GM03348 (cell line): ENCODE measurements around the gene S100A10.

ENCODE experiments used
- DNase-seq: peaks from one replicate; pipeline ENCODE4 v3.0.0; 2012; ENCODE audit warnings: low spot score

Gene S100A10

DNA sequence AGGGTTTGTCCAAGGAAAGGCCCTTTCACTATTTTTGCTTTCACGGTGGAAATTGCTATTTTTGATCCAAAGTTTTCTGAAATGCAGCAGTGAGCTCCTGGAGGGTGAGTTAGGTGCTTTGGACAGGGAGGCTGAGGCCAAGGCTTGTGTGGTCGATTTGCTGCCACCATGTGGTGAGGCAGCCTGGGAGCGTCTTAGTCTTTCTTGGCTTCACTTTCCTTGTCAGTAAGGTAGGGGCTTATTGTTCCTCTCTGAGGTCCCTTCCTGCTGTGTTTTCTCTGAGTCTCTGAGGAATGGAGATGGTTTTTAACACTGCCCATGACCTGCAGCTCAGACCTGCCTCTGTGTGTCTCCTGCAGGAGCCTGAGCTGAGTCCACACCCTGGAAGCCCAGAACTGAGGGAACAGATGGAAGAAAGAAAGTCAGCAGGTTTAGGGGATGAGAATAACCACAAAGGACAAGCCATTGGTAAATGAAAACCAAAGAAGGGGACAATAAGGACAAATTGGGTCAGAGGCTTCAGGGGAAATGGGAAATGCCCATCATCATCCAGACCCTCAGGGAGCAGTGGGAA lies 20.1 kb upstream of the S100A10 start:
- peak; percentile 49 for DNase-seq

- no peak for DNase-seq
Observed at GRCh38 chr1:152009691-152010090, 16.0 kb upstream of the S100A10 start.

DNA sequence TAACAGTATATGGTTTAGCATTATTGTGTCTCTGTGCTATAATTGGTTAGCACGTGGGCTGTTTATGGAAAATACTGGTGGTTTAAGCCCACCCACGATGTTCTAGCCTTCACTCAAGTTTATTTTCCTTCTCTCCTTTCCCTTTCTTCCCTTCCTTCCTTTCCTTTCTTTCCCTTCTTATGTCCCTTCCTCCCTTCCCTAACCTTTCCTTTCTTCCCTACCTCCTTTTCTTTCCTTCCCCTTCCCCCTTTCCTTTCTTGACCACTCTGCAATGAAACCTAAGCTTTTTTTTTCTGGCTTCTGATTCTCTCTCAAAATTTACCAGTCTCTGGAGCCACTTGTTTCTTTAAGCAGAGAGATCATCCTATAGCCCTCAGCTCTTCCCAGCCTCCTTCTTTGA lies 13.4 kb upstream of the S100A10 start:
- no peak for DNase-seq

GRCh38 chr1:152005360-152005912 lies 11.8 kb upstream of the S100A10 start:
- no peak for DNase-seq

DNA sequence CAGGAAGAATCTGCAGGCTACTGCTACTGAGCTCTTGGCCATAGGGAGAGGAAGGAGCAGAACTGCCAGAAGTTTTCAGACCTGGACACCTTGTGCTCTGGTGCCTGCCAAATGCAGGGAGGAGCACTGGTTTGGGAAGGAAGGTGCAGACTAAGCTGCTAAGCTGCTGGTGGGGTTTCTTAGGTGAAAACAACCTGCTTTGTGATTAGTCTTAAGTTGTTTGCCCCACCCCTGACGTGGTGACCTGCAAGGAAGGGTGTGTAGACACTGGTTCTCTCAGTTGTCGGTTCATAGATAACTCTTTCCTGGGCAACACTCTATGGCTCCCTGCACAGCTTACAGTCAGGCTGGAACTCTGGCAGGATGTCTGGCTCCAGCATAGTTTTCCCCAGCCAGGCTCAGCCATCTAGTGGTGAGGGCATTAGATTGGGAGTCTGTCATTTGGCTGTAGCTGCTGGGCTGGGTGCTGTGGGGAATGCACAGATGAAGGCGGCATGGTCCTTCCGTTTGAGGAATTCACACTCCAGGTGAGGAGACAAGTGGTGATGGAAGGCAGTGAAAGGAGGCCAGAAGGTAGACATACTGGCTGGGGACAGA lies 10.3 kb upstream of the S100A10 start:
- no peak for DNase-seq

DNA sequence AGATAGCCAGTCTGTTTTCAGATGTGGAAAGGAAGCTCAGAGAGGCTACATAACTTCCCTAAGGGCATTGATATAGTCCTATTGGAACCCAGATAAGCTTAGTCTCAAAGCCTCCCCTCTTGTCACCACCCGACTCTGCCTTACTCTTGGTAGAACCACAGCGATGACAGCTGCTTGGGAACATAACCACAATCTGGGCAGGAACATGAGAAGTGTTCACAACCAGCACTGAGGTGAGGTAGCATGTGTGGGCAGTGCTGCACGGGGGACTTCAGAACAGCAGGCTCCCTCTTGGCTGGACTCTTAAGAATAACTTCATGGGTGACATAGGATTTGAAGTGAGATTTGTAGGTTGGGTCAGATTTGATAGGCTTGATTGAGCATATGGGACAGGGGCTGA lies 9.3 kb upstream of the S100A10 start:
- DNase-seq = no peak

DNA sequence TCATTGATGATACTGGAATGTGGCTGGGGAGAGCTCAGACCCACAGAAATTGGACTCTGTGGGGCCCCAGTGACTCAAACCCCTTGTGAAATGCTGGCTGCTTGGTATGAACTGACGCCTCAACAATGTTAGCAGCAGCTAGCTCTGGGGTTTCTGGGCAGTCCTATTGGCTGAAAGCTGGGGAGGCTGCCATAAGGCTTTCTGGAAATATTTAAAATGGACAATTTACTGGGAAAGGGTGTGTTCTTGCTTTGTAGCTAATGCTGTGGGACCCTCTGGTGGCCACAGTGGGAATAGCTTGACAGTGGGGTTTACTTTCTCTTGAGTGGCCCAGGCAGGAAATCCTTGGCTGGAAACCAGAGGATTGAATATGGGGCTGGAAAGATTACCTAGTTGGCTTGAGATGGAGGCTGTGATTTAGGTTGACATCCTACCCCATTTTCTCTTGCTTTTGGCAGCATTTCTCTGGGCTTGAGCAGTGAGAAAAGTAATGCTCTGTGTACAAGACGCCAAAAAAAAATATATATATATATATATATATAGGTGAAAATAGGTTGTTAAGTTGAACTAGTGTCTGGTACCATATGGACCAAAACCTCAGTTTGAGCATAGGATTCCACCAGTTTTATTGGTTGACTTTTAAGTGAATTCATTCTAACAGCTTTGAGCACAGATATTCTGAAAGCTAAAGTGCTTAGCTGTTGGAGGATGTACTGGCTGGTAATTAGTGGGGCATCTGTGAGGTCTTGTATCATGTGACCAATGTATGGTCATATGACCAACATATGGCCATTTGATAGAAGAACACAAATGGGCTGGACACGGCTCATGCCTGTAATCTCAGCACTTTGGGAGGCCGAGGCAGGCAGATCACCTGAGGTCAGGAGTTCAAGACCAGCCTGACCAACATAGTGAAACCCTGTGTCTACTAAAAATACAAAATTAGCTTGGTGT lies 8.2 kb upstream of the S100A10 start:
- peak; percentile 90 for DNase-seq

GRCh38 chr1:152000964-152001630 lies 7.4 kb upstream of the S100A10 start:
- DNase-seq = no peak

- DNase-seq = no peak
Observed at GRCh38 chr1:151998611-151999362, 5.1 kb upstream of the S100A10 start.

GRCh38 chr1:151997284-151997570 lies 3.6 kb upstream of the S100A10 start:
- no peak for DNase-seq

GRCh38 chr1:151995774-151996173 lies 2.1 kb upstream of the S100A10 start:
- no peak for DNase-seq

DNA sequence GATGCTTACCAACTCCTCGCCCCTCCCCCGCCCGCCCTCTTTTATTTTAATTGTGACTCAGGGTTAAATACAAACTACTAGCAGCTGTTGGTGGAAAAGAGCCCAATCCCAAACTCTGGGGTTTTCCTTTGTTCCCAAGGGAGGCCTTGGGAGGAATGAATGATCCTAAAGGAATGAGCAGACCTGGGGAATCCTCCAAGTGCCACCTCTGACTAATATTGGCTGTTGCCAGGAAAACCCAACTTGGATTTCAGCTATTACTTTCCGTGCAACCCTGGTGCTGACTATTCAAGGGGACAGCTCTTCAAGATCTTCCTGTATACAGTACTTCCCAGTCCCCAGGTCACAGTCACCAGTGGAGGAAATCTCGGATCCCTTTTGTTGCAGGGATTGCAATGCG lies 1.3 kb upstream of the S100A10 start:
- DNase-seq = peak; percentile 84

- DNase-seq = no peak
Observed at GRCh38 chr1:151993084-151993733, 450 bp downstream of the S100A10 start.

DNA sequence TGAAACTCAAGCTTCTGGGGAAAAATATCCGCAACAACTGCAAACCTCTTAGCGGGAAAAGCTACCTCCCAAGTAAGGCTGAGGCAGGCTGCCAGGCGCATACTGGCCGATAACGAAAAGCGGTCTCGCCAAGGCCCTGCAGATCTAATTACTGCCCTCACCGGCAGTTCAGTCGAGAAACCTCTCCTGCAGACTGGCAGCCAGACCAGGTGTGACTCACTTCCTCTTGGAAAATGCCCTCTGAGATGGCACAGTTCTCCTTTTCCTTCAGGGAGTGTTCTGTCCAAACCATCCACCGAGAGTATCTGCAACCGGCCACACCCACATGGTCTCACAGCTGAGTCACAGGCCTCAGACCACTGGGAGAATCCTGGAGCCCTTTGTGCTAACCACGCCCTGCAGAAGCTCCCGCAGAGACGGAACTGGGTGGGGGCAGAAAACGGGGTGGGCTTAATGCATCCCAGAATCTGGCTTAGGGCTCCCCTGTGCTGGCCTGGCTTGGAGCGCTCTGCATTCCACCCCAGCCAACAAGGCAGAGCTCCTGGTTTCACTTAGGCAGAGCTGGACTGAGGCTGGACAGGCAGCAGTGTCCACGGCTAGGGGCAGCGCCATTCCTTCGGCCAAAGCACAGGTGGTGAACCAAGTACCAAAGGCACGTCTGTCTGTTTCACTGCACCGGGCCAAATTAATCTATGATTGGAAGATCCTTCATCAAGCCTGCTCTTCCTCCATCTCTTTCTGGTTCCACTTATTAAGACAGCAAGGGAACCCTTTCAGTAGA lies 1.2 kb downstream of the S100A10 start:
- DNase-seq = peak; percentile 86

DNA sequence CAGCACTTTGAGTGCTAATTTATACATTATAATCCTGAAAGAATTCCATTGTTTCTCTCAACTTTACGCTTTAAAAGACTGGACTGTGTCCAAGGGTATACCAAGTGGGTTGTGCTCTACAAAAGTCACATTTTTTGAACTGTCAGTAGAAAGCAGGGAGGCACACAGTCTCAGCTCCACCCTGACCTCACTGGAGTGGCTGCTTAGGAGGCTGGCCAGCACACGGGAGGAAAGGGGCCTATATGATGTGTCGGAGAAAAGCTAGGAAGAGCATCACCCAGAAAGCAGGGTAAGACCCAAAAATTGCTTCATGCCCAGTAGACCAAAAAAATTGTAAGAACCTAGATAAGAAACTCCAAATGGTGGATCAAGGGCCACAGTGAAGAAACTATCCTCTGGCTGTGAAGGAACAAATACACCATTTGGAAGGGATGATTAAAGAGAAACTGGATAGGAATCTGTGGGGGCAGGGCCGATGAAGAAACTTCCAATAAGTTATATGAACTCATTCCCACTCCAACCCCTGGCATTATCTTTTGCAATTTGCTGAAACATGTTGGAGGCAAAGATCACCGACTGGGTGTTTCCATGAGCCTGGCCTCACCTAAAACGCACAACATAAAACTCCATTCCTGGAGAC lies 1.9 kb downstream of the S100A10 start:
- no peak for DNase-seq

GRCh38 chr1:151990856-151991198 lies 2.8 kb downstream of the S100A10 start:
- no peak for DNase-seq

DNA sequence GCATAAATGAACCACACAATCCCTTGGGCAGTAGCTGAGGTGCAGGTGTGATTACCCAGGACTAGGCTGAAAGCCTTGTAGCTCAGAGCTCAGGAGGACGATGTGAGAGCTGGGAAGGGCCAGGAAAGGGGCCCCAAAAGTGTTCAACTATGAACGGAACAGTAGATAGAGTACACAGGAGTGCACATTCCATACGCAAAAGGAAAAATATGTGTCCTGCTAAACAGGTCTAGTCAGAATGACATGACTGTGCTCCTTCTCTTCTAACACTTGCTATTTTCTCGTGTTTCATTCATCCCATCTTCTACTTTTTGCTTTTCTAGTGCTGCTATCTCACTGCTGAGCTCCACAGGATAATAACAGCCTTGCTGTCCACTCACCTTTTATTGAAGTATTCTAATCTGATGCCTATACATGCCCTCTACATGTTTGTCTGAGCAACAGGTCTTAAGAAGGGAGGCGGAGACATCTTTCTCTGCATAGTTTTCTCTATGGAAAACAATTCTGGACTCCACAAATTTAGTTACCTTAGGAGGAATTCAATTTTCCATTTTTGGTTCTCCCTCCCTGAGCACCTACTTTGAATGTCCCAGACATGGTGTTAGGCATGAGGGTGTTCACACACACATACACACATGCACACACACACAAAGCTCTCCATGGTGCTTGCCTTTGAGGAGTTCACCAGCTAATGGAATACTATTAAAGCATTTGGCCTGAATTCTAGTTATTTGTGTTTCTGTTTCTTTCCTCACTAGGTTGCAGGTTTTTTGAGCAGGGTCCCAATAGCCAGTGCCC lies 3.4 kb downstream of the S100A10 start:
- DNase-seq = no peak

DNA sequence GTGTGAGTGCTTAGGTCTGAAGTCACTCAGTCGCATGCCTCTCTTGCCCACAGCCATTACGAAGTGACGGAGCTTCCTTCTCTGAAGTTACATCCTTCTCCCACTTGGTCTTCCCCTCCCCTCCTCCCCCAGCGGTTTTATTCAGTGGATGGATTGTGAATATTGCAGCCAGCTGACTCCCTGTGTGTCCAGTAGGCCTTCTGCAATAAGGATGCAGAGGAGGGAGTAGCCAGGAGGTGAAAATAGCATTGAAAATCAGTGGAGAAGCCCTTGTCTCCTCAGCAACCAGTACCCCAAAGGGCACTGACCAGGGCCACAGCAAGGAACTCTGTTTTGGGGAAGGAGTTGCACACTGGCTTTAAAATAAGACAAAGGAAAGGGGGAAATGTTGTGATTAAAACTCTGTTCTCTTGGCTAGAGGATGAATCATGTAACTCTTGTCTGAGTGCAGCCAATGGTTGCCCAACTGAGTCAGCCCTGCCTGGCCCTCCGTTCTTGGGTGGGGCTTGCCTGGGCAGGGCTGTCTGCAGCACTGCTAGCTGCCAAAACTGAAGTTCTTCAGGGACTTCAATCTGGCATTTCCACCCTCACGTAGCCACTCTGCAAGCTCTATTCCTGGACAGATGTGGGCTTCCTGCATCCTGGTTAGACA lies 4.3 kb downstream of the S100A10 start:
- DNase-seq = peak; percentile 83
